Measurements from ENCODE around the gene PRTN3.

The PRTN3 gene

GRCh38 chr19:807627-808422, 33.0 kb upstream of the PRTN3 start:
- H3K36me3 Mint-ChIP-seq (ENCODE audit: low read depth) = peaks cover 95% of the 10 kb centered on the region
- H3K4me3 Mint-ChIP-seq = no peak overlapping the region
- H3K4me1 Mint-ChIP-seq (ENCODE audit: low read depth) = peaks cover 21% of the 10 kb centered on the region
- H3K9me3 Mint-ChIP-seq = no peaks in the 10 kb centered on the region
- no peaks in the 10 kb centered on the region for H3K27me3 Mint-ChIP-seq
- no peak overlapping the region for H3K27ac Mint-ChIP-seq
- intact Hi-C loops (cut with micrococcal nuclease) = no loop called here

- no peak overlapping the region for H3K27ac Mint-ChIP-seq
Measured at GRCh38 chr19:808423-808775, 32.4 kb upstream of the PRTN3 start.

GRCh38 chr19:810077-810855, 30.5 kb upstream of the PRTN3 start:
- H3K9me3 Mint-ChIP-seq = no peaks in the 10 kb centered on the region
- no peak overlapping the region for H3K4me3 Mint-ChIP-seq
- intact Hi-C loops (cut with micrococcal nuclease) = no loop called here
- H3K4me1 Mint-ChIP-seq (ENCODE audit: low read depth) = peaks cover 14% of the 10 kb centered on the region
- H3K36me3 Mint-ChIP-seq (ENCODE audit: low read depth) = peaks cover 82% of the 10 kb centered on the region
- no peaks in the 10 kb centered on the region for H3K27me3 Mint-ChIP-seq
- no peak overlapping the region for H3K27ac Mint-ChIP-seq

More at GRCh38 chr19:808423-808775, 32.4 kb upstream of the PRTN3 start:
- intact Hi-C loops (cut with micrococcal nuclease) = no loop called here
- no peaks in the 10 kb centered on the region for H3K9me3 Mint-ChIP-seq
- peaks cover 94% of the 10 kb centered on the region for H3K36me3 Mint-ChIP-seq (ENCODE audit: low read depth)
- no peak overlapping the region for H3K4me3 Mint-ChIP-seq
- H3K4me1 Mint-ChIP-seq (ENCODE audit: low read depth) = peaks cover 15% of the 10 kb centered on the region
- no peaks in the 10 kb centered on the region for H3K27me3 Mint-ChIP-seq

- Mint-ChIP-seq H3K27me3 (no peaks in the 10 kb centered on the region), H3K27ac (no peak overlapping the region), H3K4me3 (no peak overlapping the region), H3K36me3 (ENCODE audit: low read depth) (peaks cover 75% of the 10 kb centered on the region), H3K4me1 (ENCODE audit: low read depth) (peaks cover 14% of the 10 kb centered on the region), H3K9me3 (peaks cover 1% of the 10 kb centered on the region)
- intact Hi-C loops (cut with micrococcal nuclease) = no loop called here
Measured at GRCh38 chr19:810883-811489, 29.8 kb upstream of the PRTN3 start.

- Mint-ChIP-seq H3K4me1 (ENCODE audit: low read depth) (peaks cover 17% of the 10 kb centered on the region), H3K27ac (no peak overlapping the region), H3K9me3 (peaks cover 7% of the 10 kb centered on the region), H3K4me3 (no peak overlapping the region), H3K36me3 (ENCODE audit: low read depth) (peaks cover 69% of the 10 kb centered on the region), H3K27me3 (no peaks in the 10 kb centered on the region)
- intact Hi-C loops (cut with micrococcal nuclease) = no loop called here
Measured at GRCh38 chr19:811506-812048, 29.2 kb upstream of the PRTN3 start.

- Mint-ChIP-seq H3K4me3 (no peak overlapping the region), H3K4me1 (ENCODE audit: low read depth) (peaks cover 17% of the 10 kb centered on the region), H3K9me3 (peaks cover 11% of the 10 kb centered on the region), H3K27ac (no peak overlapping the region), H3K36me3 (ENCODE audit: low read depth) (peaks cover 62% of the 10 kb centered on the region), H3K27me3 (no peaks in the 10 kb centered on the region)
- intact Hi-C loops (cut with micrococcal nuclease) = no loop called here
Measured at GRCh38 chr19:812049-812746, 28.6 kb upstream of the PRTN3 start.

- peaks cover 11% of the 10 kb centered on the region for H3K9me3 Mint-ChIP-seq
- no peak overlapping the region for H3K27ac Mint-ChIP-seq
- peaks cover 57% of the 10 kb centered on the region for H3K36me3 Mint-ChIP-seq (ENCODE audit: low read depth)
- no peaks in the 10 kb centered on the region for H3K27me3 Mint-ChIP-seq
- peaks cover 11% of the 10 kb centered on the region for H3K4me1 Mint-ChIP-seq (ENCODE audit: low read depth)
- intact Hi-C loops (cut with micrococcal nuclease) = no loop called here
- H3K4me3 Mint-ChIP-seq = no peak overlapping the region
Measured at GRCh38 chr19:812747-813218, 28.0 kb upstream of the PRTN3 start.

GRCh38 chr19:813219-814151, 27.3 kb upstream of the PRTN3 start:
- intact Hi-C loops (cut with micrococcal nuclease) = no loop called here
- peaks cover 50% of the 10 kb centered on the region for H3K36me3 Mint-ChIP-seq (ENCODE audit: low read depth)
- H3K9me3 Mint-ChIP-seq = peaks cover 11% of the 10 kb centered on the region
- H3K4me1 Mint-ChIP-seq (ENCODE audit: low read depth) = peaks cover 9% of the 10 kb centered on the region
- H3K27ac Mint-ChIP-seq = no peak overlapping the region
- no peak overlapping the region for H3K4me3 Mint-ChIP-seq
- H3K27me3 Mint-ChIP-seq = no peaks in the 10 kb centered on the region

GRCh38 chr19:814152-815078, 26.4 kb upstream of the PRTN3 start:
- H3K27me3 Mint-ChIP-seq = no peaks in the 10 kb centered on the region
- intact Hi-C loops (cut with micrococcal nuclease) = no loop called here
- H3K4me1 Mint-ChIP-seq (ENCODE audit: low read depth) = peaks cover 9% of the 10 kb centered on the region
- H3K4me3 Mint-ChIP-seq = no peak overlapping the region
- H3K36me3 Mint-ChIP-seq (ENCODE audit: low read depth) = peaks cover 40% of the 10 kb centered on the region
- H3K9me3 Mint-ChIP-seq = peaks cover 11% of the 10 kb centered on the region
- H3K27ac Mint-ChIP-seq = no peak overlapping the region

GRCh38 chr19:815079-815774, 25.6 kb upstream of the PRTN3 start:
- Mint-ChIP-seq H3K4me3 (no peak overlapping the region), H3K9me3 (peaks cover 11% of the 10 kb centered on the region), H3K27ac (no peak overlapping the region), H3K36me3 (ENCODE audit: low read depth) (peaks cover 32% of the 10 kb centered on the region), H3K4me1 (ENCODE audit: low read depth) (peaks cover 9% of the 10 kb centered on the region), H3K27me3 (no peaks in the 10 kb centered on the region)
- intact Hi-C loops (cut with micrococcal nuclease) = no loop called here

- Mint-ChIP-seq H3K36me3 (ENCODE audit: low read depth) (peaks cover 25% of the 10 kb centered on the region), H3K27me3 (no peaks in the 10 kb centered on the region), H3K4me1 (ENCODE audit: low read depth) (peaks cover 9% of the 10 kb centered on the region), H3K27ac (no peak overlapping the region), H3K4me3 (no peak overlapping the region), H3K9me3 (peaks cover 11% of the 10 kb centered on the region)
- intact Hi-C loops (cut with micrococcal nuclease) = no loop called here
Measured at GRCh38 chr19:815775-816499, 24.9 kb upstream of the PRTN3 start.

Data from dendritic cell treated with granulocyte-macrophage colony-stimulating factor and Interleukin-4, amounts not matched to agents 40 ng/mL and 50 ng/mL, for 4 days (primary cell).